Activated gamma-delta T cell (primary cell): ENCODE data around the gene CTDSPL.

Experiments
- DNase-seq: peaks from one replicate; lab custom pipeline; 2025; lab: John Stamatoyannopoulos, UW

Gene CTDSPL

GRCh38 chr3:37891227-37891626, 29.5 kb downstream of the CTDSPL start:
- no peak for DNase-seq

- DNase-seq = no peak
These were observed 31.4 kb downstream of the CTDSPL start for GRCh38 chr3:37892927-37893600.

- DNase-seq = no peak
These were observed 35.1 kb downstream of the CTDSPL start for GRCh38 chr3:37896827-37897226.

- no peak for DNase-seq
These were observed 36.1 kb downstream of the CTDSPL start for GRCh38 chr3:37897763-37898162.

- DNase-seq = no peak
These were observed 36.7 kb downstream of the CTDSPL start for GRCh38 chr3:37898424-37898823.

GRCh38 chr3:37899101-37899707, 37.5 kb downstream of the CTDSPL start:
- DNase-seq = no peak

- DNase-seq = no peak
These were observed 38.1 kb downstream of the CTDSPL start for GRCh38 chr3:37899711-37900306.

GRCh38 chr3:37901721-37902120, 40.0 kb downstream of the CTDSPL start:
- no peak for DNase-seq

GRCh38 chr3:37902674-37903073, 41.0 kb downstream of the CTDSPL start:
- DNase-seq = no peak

- no peak for DNase-seq
These were observed 41.6 kb downstream of the CTDSPL start for GRCh38 chr3:37903320-37903719.

GRCh38 chr3:37903734-37904133, 42.1 kb downstream of the CTDSPL start:
- DNase-seq = no peak

- no peak for DNase-seq
These were observed 42.9 kb downstream of the CTDSPL start for GRCh38 chr3:37904601-37905000.

- no peak for DNase-seq
These were observed 43.7 kb downstream of the CTDSPL start for GRCh38 chr3:37905346-37905745.

- no peak for DNase-seq
These were observed 44.5 kb downstream of the CTDSPL start for GRCh38 chr3:37905987-37906674.

GRCh38 chr3:37906734-37907282, 45.1 kb downstream of the CTDSPL start:
- no peak for DNase-seq

- DNase-seq = no peak
These were observed 45.7 kb downstream of the CTDSPL start for GRCh38 chr3:37907371-37907770.

- DNase-seq = no peak
These were observed 46.2 kb downstream of the CTDSPL start for GRCh38 chr3:37907906-37908305.

GRCh38 chr3:37909067-37909911, 47.6 kb downstream of the CTDSPL start:
- no peak for DNase-seq

- DNase-seq = no peak
These were observed 49.2 kb downstream of the CTDSPL start for GRCh38 chr3:37910671-37911400.

- DNase-seq = no peak
These were observed 50.5 kb downstream of the CTDSPL start for GRCh38 chr3:37912052-37912733.
